ENCODE data around the gene TMEM147. TPM values are rescaled to one million over a fixed set of nuclear protein-coding genes. Genes with fewer than 3 reads are reported as not detected.

TMEM147 gene
- total and polyA plus RNA-seq, 2 donors (not counting 3 experiments of a cell fraction or from before 2014, with no cell fraction given): 75.8 to 214 TPM

DNA sequence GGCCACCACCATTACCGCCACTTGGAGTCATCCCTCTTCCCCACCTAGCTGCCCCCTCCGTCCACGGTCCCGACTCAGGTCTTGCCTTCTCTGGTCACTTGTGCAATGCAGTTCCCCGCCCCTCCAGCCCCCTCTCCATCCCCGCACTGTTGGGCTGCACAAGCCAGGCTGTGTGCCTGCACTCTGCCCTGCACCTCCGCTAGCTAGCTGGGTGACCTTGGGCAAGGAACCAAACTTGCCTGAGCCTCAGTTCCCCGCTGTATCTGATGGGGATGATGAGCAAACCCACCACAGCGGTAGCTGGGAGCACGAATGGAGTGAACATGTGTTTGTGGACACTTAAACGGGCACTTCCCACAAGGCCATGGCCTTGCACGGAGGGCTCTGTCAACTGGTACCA lies 5.6 kb upstream of the TMEM147 start:
- TF ChIP-seq POLR2A (IDR thresholded peaks at IDR 0.05; ENCODE audit: low read depth, low read length) (no peak), POLR2AphosphoS5 (IDR thresholded peaks at IDR 0.05; ENCODE audit: insufficient read depth, low read depth, low read length) (no peak), FOS (IDR thresholded peaks at IDR 0.05; ENCODE audit: borderline replicate concordance, insufficient read depth, low read length) (no peak), JUN (IDR thresholded peaks at IDR 0.05; ENCODE audit: borderline replicate concordance, insufficient read depth, insufficient read length, low read depth) (no peak), GATA2 (IDR thresholded peaks at IDR 0.05; ENCODE audit: insufficient read depth, insufficient read length, low read depth, low read length) (no peak)
- TF ChIP-seq, protein P1, sequence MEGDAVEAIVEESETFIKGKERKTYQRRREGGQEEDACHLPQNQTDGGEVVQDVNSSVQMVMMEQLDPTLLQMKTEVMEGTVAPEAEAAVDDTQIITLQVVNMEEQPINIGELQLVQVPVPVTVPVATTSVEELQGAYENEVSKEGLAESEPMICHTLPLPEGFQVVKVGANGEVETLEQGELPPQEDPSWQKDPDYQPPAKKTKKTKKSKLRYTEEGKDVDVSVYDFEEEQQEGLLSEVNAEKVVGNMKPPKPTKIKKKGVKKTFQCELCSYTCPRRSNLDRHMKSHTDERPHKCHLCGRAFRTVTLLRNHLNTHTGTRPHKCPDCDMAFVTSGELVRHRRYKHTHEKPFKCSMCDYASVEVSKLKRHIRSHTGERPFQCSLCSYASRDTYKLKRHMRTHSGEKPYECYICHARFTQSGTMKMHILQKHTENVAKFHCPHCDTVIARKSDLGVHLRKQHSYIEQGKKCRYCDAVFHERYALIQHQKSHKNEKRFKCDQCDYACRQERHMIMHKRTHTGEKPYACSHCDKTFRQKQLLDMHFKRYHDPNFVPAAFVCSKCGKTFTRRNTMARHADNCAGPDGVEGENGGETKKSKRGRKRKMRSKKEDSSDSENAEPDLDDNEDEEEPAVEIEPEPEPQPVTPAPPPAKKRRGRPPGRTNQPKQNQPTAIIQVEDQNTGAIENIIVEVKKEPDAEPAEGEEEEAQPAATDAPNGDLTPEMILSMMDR (IDR thresholded peaks at IDR 0.05; ENCODE audit: extremely low read depth in 1 of 2, insufficient read depth in 1 of 2, low read depth in 1 of 2, low read length in 2 of 2): no peak
- FAIRE-seq (no peak), DNase-seq (ENCODE audit: low read depth, low spot score) (no peak)
- peaks cover 6% of the 10 kb centered on the region for H3K4me1 ChIP-seq (ENCODE audit: control insufficient read depth, extremely low read depth, insufficient read depth, low read length)
- intact Hi-C loops (cut with micrococcal nuclease): no loop called here
- H3K9ac ChIP-seq (replicated peaks; ENCODE audit: extremely low read depth, insufficient read depth, low read length): no peak overlapping the region
- POLR2A ChIA-PET: no interaction called here
- H2AFZ ChIP-seq (ENCODE audit: low read depth, low read length): no peak overlapping the region
- H3K27ac ChIP-seq (ENCODE audit: insufficient read depth, low read depth, low read length): no peak overlapping the region
- CTCF ChIA-PET: no interaction called here
- dilution Hi-C loops (cut with MboI; ENCODE audit: extremely low pct_ligation_motif_present, low sequenced_read_pairs): no loop called here
- no peak overlapping the region for H3K4me3 ChIP-seq (replicated peaks in 1 of 3; ENCODE audit: insufficient read depth in 1 of 3, low read depth in 1 of 3, low read length in 3 of 3)
- no TSS peak for BruUV-seq (replicated peaks)
- no peaks in the 10 kb centered on the region for H3K9me3 ChIP-seq (replicated peaks; ENCODE audit: control insufficient read depth, insufficient read depth, low read length)
- H3K9me1 ChIP-seq (replicated peaks; ENCODE audit: control insufficient read depth, extremely low read depth, insufficient read depth, low read length): no peaks in the 10 kb centered on the region
- H3K4me2 ChIP-seq (ENCODE audit: insufficient read depth, low read length): no peak overlapping the region
- no peaks in the 10 kb centered on the region for H4K20me1 ChIP-seq (replicated peaks; ENCODE audit: control insufficient read depth, extremely low read depth, insufficient read depth, low read length)
- H3K79me2 ChIP-seq (ENCODE audit: control insufficient read depth, insufficient read depth, low read length): peaks cover 4% of the 10 kb centered on the region
- H3K27me3 ChIP-seq (ENCODE audit: control insufficient read depth in 2 of 2, insufficient read depth in 2 of 2, low read length in 2 of 2): peaks cover 0 to 1% of the 10 kb centered on the region in 2 experiments
- H3K36me3 ChIP-seq (ENCODE audit: control insufficient read depth in 2 of 2, extremely low read depth in 1 of 2, insufficient read depth in 2 of 2, low read length in 2 of 2): no peaks in the 10 kb centered on the region
